GM13976 (cell line): ENCODE results near the gene ITGB3.

ENCODE experiments used
- DNase-seq: peaks from one replicate; pipeline ENCODE4 v3.0.0; 2012; ENCODE audit warnings: low spot score
- CTCF ChIP-seq: IDR thresholded peaks from 2 replicates; pipeline ENCODE4 v1.5.1; 2012; ENCODE audit warnings: borderline replicate concordance, mild to moderate bottlenecking; ENCODE audit not compliant: insufficient read depth; ENCODE audit errors: extremely low read depth, missing control alignments, control extremely low read depth
- in situ Hi-C: fragments of 300-500 bp; cut with MboI; formaldehyde crosslinking; loops from one replicate; pipeline ENCODE4 v1.12.0; 2022; ENCODE audit warnings: low sequenced_read_pairs, mixed read lengths, inconsistent platforms; ENCODE audit not compliant: unreplicated experiment

The ITGB3 gene

DNA sequence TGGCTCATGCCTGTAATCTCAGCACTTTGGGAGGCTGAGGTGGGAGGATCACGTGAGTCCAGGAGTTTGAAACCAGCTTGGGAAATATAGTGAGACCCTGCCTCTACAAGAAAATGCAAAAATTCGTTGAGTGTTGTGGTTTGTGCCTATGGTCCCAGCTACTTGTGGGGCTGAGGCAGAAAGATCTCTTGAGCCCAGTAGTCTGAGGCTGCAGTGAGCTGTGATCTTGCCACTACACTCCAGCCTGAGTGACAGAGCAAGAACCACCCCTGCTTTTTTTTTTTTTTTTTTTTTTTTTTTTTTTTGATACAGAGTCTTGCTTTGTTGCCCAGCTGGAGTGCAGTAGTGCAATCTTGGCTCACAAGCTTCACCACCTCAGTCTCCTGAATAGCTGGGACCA is 34.0 kb downstream of the ITGB3 start:
- in situ Hi-C loops = no loop called here
- DNase-seq = no peak
- no peak for TF ChIP-seq CTCF

DNA sequence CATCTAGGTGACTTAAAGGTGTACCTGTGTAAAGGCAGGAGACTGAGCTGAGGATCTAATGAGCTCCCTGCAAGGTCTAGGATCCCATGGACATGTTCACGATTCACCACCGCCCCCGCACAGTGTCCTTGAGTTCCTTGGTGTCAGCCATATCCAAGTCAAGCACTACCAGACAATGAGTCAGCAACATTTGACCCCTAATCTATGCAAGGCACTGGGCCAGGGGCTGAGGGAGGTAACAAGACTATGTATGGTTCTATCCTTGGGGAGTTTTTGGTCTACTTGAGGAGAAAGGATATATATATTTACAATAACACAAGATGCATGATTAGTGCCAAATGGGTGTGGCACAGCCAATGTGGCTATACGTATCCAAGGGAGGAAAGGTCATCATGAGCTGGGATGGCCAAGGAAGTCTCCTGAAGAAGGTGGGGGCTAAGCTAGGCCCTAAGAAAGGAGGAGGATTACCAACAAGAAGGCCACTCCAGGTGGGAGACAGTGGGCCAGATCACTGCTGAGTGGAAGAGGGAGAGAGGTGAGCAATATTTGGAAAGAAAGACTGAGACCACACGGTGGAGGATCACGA is 35.0 kb downstream of the ITGB3 start:
- DNase-seq = no peak
- in situ Hi-C loops = no loop called here
- TF ChIP-seq CTCF = no peak

DNA sequence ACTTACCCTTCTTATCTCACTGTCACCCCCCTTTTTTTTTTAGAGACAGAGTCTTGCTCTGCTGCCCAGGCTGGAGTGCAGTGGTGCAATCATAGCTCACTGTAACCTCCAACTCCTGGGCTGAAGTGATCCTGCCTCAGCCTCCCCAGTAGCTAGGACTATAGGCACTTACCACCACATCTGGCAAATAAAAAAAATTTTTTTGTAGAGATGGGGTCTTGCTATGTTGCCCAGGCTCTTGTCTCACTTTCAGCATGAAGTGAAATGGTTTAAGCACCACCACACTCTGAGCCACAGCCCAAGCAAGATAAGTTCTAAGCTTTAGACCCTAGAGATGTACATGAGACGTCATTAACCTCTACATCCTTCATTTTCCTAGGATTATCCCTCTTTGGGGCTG is 35.7 kb downstream of the ITGB3 start:
- DNase-seq = no peak
- in situ Hi-C loops = no loop called here
- TF ChIP-seq CTCF = no peak

- in situ Hi-C loops = no loop called here
- DNase-seq = no peak
Measured at GRCh38 chr17:47290870-47291241, 37.2 kb downstream of the ITGB3 start.

GRCh38 chr17:47291242-47291873 is 37.7 kb downstream of the ITGB3 start:
- no peak for TF ChIP-seq CTCF
- DNase-seq = no peak
- in situ Hi-C loops = no loop called here

More at GRCh38 chr17:47290870-47291241, 37.2 kb downstream of the ITGB3 start:
- no peak for TF ChIP-seq CTCF

DNA sequence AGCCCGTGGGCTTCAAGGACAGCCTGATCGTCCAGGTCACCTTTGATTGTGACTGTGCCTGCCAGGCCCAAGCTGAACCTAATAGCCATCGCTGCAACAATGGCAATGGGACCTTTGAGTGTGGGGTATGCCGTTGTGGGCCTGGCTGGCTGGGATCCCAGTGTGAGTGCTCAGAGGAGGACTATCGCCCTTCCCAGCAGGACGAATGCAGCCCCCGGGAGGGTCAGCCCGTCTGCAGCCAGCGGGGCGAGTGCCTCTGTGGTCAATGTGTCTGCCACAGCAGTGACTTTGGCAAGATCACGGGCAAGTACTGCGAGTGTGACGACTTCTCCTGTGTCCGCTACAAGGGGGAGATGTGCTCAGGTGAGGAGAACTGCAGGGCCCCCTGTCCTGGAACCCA is 38.6 kb downstream of the ITGB3 start:
- no peak for TF ChIP-seq CTCF
- in situ Hi-C loops = no loop called here
- no peak for DNase-seq
